ENCODE measurements around the gene TSPOAP1.

The TSPOAP1 gene

GRCh38 chr17:58302919-58303585, 25.5 kb downstream of the TSPOAP1 start:
- Histone ChIP-seq H3K27ac (ENCODE audit: insufficient read depth, low read length, poor library complexity, severe bottlenecking) (no peak overlapping the region), H3K36me3 (ENCODE audit: control insufficient read depth, insufficient read depth, low read length) (peaks cover 13% of the 10 kb centered on the region)

DNA sequence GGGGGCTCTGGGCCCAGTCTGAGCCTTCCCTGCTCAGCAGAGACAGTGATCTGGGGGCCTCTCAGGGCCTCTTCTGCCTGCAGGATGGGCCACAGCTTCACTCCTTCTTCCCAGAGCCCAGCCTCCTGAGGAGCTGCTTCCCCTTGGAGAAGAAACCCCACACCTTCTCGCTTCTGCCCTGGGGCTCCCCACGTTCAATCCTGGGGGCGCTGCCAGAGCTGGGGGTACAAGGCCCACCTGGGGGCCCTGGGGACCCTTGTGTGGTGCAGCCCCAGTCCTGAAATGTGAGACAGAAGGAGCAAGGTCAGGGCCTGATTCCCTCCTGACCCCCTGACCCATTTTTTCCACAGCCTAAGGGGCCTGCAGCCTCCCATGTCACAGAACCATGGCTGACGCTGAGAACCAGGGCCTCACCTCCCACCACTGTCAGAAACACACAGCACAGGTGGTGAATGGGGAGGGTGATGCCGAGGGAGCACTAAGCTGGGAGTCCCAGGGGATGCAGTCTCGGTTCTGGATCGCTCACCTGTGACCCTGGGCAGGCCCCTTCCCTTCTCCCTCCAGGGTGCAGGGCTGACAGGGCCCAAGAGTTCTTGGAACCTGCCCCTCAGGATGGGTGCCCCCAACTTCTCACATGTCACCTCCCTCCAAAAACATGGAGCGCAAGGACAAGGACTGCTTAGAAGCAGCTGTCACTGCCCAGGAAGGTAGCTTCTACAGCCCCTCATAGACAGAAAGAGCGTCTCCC, 26.2 kb downstream of the TSPOAP1 start:
- DNase-seq, result no peak
- no peak overlapping the region for H3K4me3 ChIP-seq (ENCODE audit: insufficient read depth, low read depth, low read length, poor library complexity, severe bottlenecking)
- no peaks in the 10 kb centered on the region for H3K9me3 ChIP-seq (ENCODE audit: control insufficient read depth, low read length)
- H3K36me3 ChIP-seq (ENCODE audit: control insufficient read depth, insufficient read depth, low read length), result peaks cover 9% of the 10 kb centered on the region
- H3K4me1 ChIP-seq (ENCODE audit: control insufficient read depth, insufficient read depth, low read length, poor library complexity, severe bottlenecking), result no peaks in the 10 kb centered on the region
- no peak overlapping the region for H3K27ac ChIP-seq (ENCODE audit: insufficient read depth, low read length, poor library complexity, severe bottlenecking)
- no peaks in the 10 kb centered on the region for H3K27me3 ChIP-seq (replicated peaks; ENCODE audit: control insufficient read depth, insufficient read depth, low read length, poor library complexity, severe bottlenecking)

More at GRCh38 chr17:58302919-58303585, 25.5 kb downstream of the TSPOAP1 start:
- Histone ChIP-seq H3K4me1 (ENCODE audit: control insufficient read depth, insufficient read depth, low read length, poor library complexity, severe bottlenecking) (no peaks in the 10 kb centered on the region), H3K9me3 (ENCODE audit: control insufficient read depth, low read length) (no peaks in the 10 kb centered on the region), H3K27me3 (replicated peaks; ENCODE audit: control insufficient read depth, insufficient read depth, low read length, poor library complexity, severe bottlenecking) (no peaks in the 10 kb centered on the region), H3K4me3 (ENCODE audit: insufficient read depth, low read depth, low read length, poor library complexity, severe bottlenecking) (no peak overlapping the region)
- DNase-seq, result no peak

DNA sequence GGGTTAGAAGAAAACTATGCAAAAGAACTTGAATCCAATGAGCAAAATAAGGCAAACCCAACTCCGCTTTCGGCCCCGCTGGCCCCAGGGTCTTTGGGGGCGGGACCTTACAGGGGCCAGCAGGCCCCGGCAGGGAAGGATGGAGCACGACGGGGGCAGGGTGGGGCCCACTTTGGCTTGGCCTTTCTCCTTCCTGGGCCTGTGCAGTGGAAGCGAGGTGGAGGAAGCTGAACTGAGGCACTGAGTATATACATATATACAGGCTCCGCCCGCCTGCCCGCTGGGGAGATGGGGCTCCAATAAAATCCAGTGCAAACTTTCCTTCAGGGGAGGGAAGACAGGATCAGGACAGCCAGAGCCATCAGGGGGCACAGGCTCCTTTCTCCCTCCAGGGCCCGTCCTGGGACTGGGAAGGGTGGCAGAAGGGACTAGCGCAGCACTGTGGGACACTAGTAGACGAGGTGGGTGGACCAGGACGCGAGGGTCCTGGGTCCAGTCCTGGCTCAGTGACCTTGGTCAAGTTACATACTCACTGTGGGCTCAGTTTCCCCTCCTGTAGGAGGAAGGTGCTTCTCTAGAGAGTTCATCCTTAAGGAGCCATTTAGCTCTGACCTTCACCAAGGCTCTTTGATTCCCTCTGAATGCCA, 27.0 kb downstream of the TSPOAP1 start:
- no peaks in the 10 kb centered on the region for H3K27me3 ChIP-seq (replicated peaks; ENCODE audit: control insufficient read depth, insufficient read depth, low read length, poor library complexity, severe bottlenecking)
- no peak overlapping the region for H3K27ac ChIP-seq (ENCODE audit: insufficient read depth, low read length, poor library complexity, severe bottlenecking)
- no peaks in the 10 kb centered on the region for H3K4me1 ChIP-seq (ENCODE audit: control insufficient read depth, insufficient read depth, low read length, poor library complexity, severe bottlenecking)
- H3K4me3 ChIP-seq (ENCODE audit: insufficient read depth, low read depth, low read length, poor library complexity, severe bottlenecking), result no peak overlapping the region
- no peak for DNase-seq
- no peaks in the 10 kb centered on the region for H3K9me3 ChIP-seq (ENCODE audit: control insufficient read depth, low read length)
- H3K36me3 ChIP-seq (ENCODE audit: control insufficient read depth, insufficient read depth, low read length), result peaks cover 4% of the 10 kb centered on the region

- H3K27ac ChIP-seq (ENCODE audit: insufficient read depth, low read length, poor library complexity, severe bottlenecking), result no peak overlapping the region
- H3K4me1 ChIP-seq (ENCODE audit: control insufficient read depth, insufficient read depth, low read length, poor library complexity, severe bottlenecking), result no peaks in the 10 kb centered on the region
- no peaks in the 10 kb centered on the region for H3K27me3 ChIP-seq (replicated peaks; ENCODE audit: control insufficient read depth, insufficient read depth, low read length, poor library complexity, severe bottlenecking)
- H3K4me3 ChIP-seq (ENCODE audit: insufficient read depth, low read depth, low read length, poor library complexity, severe bottlenecking), result no peak overlapping the region
- no peaks in the 10 kb centered on the region for H3K9me3 ChIP-seq (ENCODE audit: control insufficient read depth, low read length)
- H3K36me3 ChIP-seq (ENCODE audit: control insufficient read depth, insufficient read depth, low read length), result no peaks in the 10 kb centered on the region
- DNase-seq, result no peak
Observed at GRCh38 chr17:58300336-58300735, 28.3 kb downstream of the TSPOAP1 start.

DNA sequence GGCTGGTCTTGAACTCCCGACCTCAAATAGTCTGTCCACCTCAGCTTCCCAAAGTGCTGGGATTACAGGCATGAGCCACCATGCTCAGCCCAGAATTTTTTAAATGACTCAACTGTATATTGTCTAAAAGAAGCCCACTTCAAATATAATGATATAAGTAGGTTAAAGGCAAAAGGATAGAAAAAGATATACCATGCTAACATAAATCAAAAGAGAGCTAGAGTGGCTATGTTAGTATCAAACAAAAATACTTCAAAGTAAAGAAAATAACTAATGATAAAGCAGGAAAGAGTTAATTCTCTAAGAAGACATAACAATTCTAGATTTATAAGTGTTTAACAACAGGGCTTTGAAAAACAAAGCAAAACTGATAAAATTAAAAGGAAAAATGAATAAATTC, 34.6 kb downstream of the TSPOAP1 start:
- peaks cover 5% of the 10 kb centered on the region for H3K9me3 ChIP-seq (ENCODE audit: control insufficient read depth, low read length)
- no peak for DNase-seq
- no peaks in the 10 kb centered on the region for H3K27me3 ChIP-seq (replicated peaks; ENCODE audit: control insufficient read depth, insufficient read depth, low read length, poor library complexity, severe bottlenecking)
- no peak overlapping the region for H3K4me3 ChIP-seq (ENCODE audit: insufficient read depth, low read depth, low read length, poor library complexity, severe bottlenecking)
- H3K36me3 ChIP-seq (ENCODE audit: control insufficient read depth, insufficient read depth, low read length), result no peaks in the 10 kb centered on the region
- H3K27ac ChIP-seq (ENCODE audit: insufficient read depth, low read length, poor library complexity, severe bottlenecking), result no peak overlapping the region
- no peaks in the 10 kb centered on the region for H3K4me1 ChIP-seq (ENCODE audit: control insufficient read depth, insufficient read depth, low read length, poor library complexity, severe bottlenecking)

DNA sequence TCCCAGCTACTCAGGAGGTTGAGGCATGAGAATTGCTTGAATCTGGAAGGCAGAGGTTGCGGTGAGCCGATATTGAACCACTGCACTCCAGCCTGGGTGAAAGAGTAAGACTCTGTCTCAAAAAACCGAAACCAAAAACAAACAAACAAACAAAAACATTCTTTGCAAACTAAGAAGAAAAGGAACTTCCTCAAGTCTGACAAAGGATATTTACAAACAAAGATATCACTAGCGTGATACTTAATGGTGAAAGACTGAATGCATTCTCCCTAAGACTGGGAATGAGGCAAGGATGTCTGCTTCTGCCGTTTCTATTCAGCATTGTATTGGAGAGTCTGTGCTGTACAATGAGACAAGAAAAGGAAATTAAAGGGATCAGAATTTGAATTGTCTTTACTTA, 37.3 kb downstream of the TSPOAP1 start:
- no peak for DNase-seq
- no peak overlapping the region for H3K4me3 ChIP-seq (ENCODE audit: insufficient read depth, low read depth, low read length, poor library complexity, severe bottlenecking)
- H3K9me3 ChIP-seq (ENCODE audit: control insufficient read depth, low read length), result peaks cover 5% of the 10 kb centered on the region
- no peak overlapping the region for H3K27ac ChIP-seq (ENCODE audit: insufficient read depth, low read length, poor library complexity, severe bottlenecking)
- no peaks in the 10 kb centered on the region for H3K36me3 ChIP-seq (ENCODE audit: control insufficient read depth, insufficient read depth, low read length)
- H3K4me1 ChIP-seq (ENCODE audit: control insufficient read depth, insufficient read depth, low read length, poor library complexity, severe bottlenecking), result no peaks in the 10 kb centered on the region
- H3K27me3 ChIP-seq (replicated peaks; ENCODE audit: control insufficient read depth, insufficient read depth, low read length, poor library complexity, severe bottlenecking), result no peaks in the 10 kb centered on the region

DNA sequence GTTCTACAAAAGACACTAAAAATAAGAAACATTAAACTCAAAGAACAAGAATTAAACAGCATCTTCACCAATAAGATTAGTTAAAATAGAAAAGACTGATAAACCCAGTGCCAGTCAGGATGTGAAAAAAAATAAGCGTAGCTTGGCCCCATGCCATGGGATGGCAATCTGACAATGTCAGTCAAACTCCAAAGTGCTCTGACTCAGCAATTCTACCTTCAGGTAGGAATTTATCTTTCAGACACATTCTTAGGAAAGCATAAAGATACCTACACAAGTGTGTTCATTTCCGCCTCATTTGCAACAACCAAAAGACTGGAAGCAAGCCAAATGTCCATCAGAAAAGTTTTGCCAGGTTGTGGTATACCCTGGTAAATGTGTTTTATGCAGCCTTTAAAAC, 38.7 kb downstream of the TSPOAP1 start:
- Histone ChIP-seq H3K9me3 (ENCODE audit: control insufficient read depth, low read length) (peaks cover 5% of the 10 kb centered on the region), H3K36me3 (ENCODE audit: control insufficient read depth, insufficient read depth, low read length) (no peaks in the 10 kb centered on the region), H3K27me3 (replicated peaks; ENCODE audit: control insufficient read depth, insufficient read depth, low read length, poor library complexity, severe bottlenecking) (no peaks in the 10 kb centered on the region), H3K4me3 (ENCODE audit: insufficient read depth, low read depth, low read length, poor library complexity, severe bottlenecking) (no peak overlapping the region), H3K4me1 (ENCODE audit: control insufficient read depth, insufficient read depth, low read length, poor library complexity, severe bottlenecking) (no peaks in the 10 kb centered on the region), H3K27ac (ENCODE audit: insufficient read depth, low read length, poor library complexity, severe bottlenecking) (no peak overlapping the region)
- no peak for DNase-seq

DNA sequence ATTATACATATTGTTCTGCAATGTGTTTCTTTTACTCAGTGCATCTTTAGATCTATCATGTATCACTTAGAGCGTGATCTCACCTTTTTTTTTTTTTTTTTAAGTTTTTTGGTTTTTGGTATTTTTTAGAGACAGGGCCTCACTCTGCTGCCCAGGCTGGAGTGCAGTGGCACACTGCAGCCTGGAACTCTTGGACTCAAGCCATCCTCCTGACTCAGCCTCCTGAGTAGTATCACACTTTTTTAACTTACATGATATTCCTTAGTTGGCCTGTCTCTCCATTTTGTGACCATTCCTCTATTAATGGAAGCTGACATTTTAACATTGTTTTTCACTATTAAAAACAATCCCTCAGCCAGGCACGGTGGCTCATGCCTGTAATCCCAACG, 43.2 kb downstream of the TSPOAP1 start:
- no peak overlapping the region for H3K4me3 ChIP-seq (ENCODE audit: insufficient read depth, low read depth, low read length, poor library complexity, severe bottlenecking)
- H3K27me3 ChIP-seq (replicated peaks; ENCODE audit: control insufficient read depth, insufficient read depth, low read length, poor library complexity, severe bottlenecking), result no peaks in the 10 kb centered on the region
- H3K9me3 ChIP-seq (ENCODE audit: control insufficient read depth, low read length), result no peaks in the 10 kb centered on the region
- DNase-seq, result no peak
- H3K4me1 ChIP-seq (ENCODE audit: control insufficient read depth, insufficient read depth, low read length, poor library complexity, severe bottlenecking), result no peaks in the 10 kb centered on the region
- no peak overlapping the region for H3K27ac ChIP-seq (ENCODE audit: insufficient read depth, low read length, poor library complexity, severe bottlenecking)
- no peaks in the 10 kb centered on the region for H3K36me3 ChIP-seq (ENCODE audit: control insufficient read depth, insufficient read depth, low read length)

- DNase-seq, result no peak
- no peaks in the 10 kb centered on the region for H3K36me3 ChIP-seq (ENCODE audit: control insufficient read depth, insufficient read depth, low read length)
- no peak overlapping the region for H3K27ac ChIP-seq (ENCODE audit: insufficient read depth, low read length, poor library complexity, severe bottlenecking)
- H3K27me3 ChIP-seq (replicated peaks; ENCODE audit: control insufficient read depth, insufficient read depth, low read length, poor library complexity, severe bottlenecking), result peaks cover 3% of the 10 kb centered on the region
- H3K9me3 ChIP-seq (ENCODE audit: control insufficient read depth, low read length), result no peaks in the 10 kb centered on the region
- no peak overlapping the region for H3K4me3 ChIP-seq (ENCODE audit: insufficient read depth, low read depth, low read length, poor library complexity, severe bottlenecking)
- no peaks in the 10 kb centered on the region for H3K4me1 ChIP-seq (ENCODE audit: control insufficient read depth, insufficient read depth, low read length, poor library complexity, severe bottlenecking)
Observed at GRCh38 chr17:58284613-58285421, 43.8 kb downstream of the TSPOAP1 start.

All from effector memory CD4-positive, alpha-beta T cell (primary cell).